H9 (cell line): Measurements from ENCODE around the gene SLC22A5. TPM values are rescaled to one million over a fixed set of nuclear protein-coding genes. Genes with fewer than 3 reads are reported as not detected.

ENCODE experiments used
- DNase-seq: peaks from one replicate; pipeline ENCODE4 v3.0.0-alpha.2; 2017
- H2AFZ ChIP-seq: one replicate; pipeline ENCODE4 v1.6.1; 2013; ENCODE audit warnings: mild to moderate bottlenecking, low read length, control low read depth, moderate library complexity
- H2AK5ac ChIP-seq: 2 replicates; pipeline ENCODE4 v1.6.1; 2013; ENCODE audit warnings: low read length, control low read depth, mixed read lengths; ENCODE audit not compliant: insufficient read length
- H2BK120ac ChIP-seq: one replicate; pipeline ENCODE4 v1.6.1; 2013; ENCODE audit warnings: low read depth, mild to moderate bottlenecking, low read length, control low read depth, inconsistent platforms; ENCODE audit not compliant: poor library complexity, severe bottlenecking
- H2BK12ac ChIP-seq: 2 replicates; pipeline ENCODE4 v1.6.1; 2013; ENCODE audit warnings: low read length, control low read depth, mixed read lengths, low read depth; ENCODE audit not compliant: insufficient read length
- H2BK15ac ChIP-seq: 2 replicates; pipeline ENCODE4 v1.6.1; 2013; ENCODE audit warnings: low read depth, low read length, control low read depth
- H2BK20ac ChIP-seq: one replicate; pipeline ENCODE4 v1.6.1; 2013; ENCODE audit warnings: low read depth, mild to moderate bottlenecking, low read length, control low read depth, inconsistent platforms; ENCODE audit not compliant: poor library complexity, severe bottlenecking
- H2BK5ac ChIP-seq: 2 replicates; pipeline ENCODE4 v1.6.1; 2013; ENCODE audit warnings: low read length, control low read depth, mixed read lengths; ENCODE audit not compliant: insufficient read length
- H3K14ac ChIP-seq: 2 replicates; pipeline ENCODE4 v1.6.1; 2013; ENCODE audit warnings: low read length, control low read depth; ENCODE audit not compliant: insufficient read depth
- H3K18ac ChIP-seq: 2 replicates; pipeline ENCODE4 v1.6.1; 2013; ENCODE audit warnings: low read depth, mild to moderate bottlenecking, mixed read lengths, low read length, control low read depth; ENCODE audit not compliant: insufficient read length
- H3K23ac ChIP-seq: 2 replicates; pipeline ENCODE4 v1.6.1; 2013; ENCODE audit warnings: low read length, control low read depth, mixed read lengths, low read depth; ENCODE audit not compliant: insufficient read length
- H3K23me2 ChIP-seq: 2 replicates; pipeline ENCODE4 v1.6.1; 2013; ENCODE audit warnings: low read depth, mild to moderate bottlenecking, mixed read lengths, low read length, control low read depth; ENCODE audit not compliant: insufficient read length, poor library complexity, severe bottlenecking
- H3K27ac ChIP-seq: 2 replicates; pipeline ENCODE4 v1.5.1; 2013; ENCODE audit warnings: low read length, control low read depth, mixed read lengths, low read depth; ENCODE audit not compliant: insufficient read length
- H3K27me3 ChIP-seq: 2 replicates; pipeline ENCODE4 v1.6.1; 2013; ENCODE audit warnings: low read length, control low read depth, inconsistent platforms; ENCODE audit not compliant: insufficient read depth
- H3K4ac ChIP-seq: 2 replicates; pipeline ENCODE4 v1.6.1; 2013; ENCODE audit warnings: low read depth, mild to moderate bottlenecking, control low read depth, inconsistent platforms, low read length, moderate library complexity
- H3K4me1 ChIP-seq: 2 replicates; pipeline ENCODE4 v1.6.1; 2013; ENCODE audit warnings: low read length, control low read depth, inconsistent platforms; ENCODE audit not compliant: insufficient read depth
- H3K4me2 ChIP-seq: 2 replicates; pipeline ENCODE4 v1.6.1; 2013; ENCODE audit warnings: low read length, control low read depth, mixed read lengths; ENCODE audit not compliant: insufficient read length, insufficient read depth
- H3K56ac ChIP-seq: 2 replicates; pipeline ENCODE4 v1.6.1; 2013; ENCODE audit warnings: low read depth, mild to moderate bottlenecking, mixed read lengths, low read length, control low read depth; ENCODE audit not compliant: insufficient read length
- H3K79me1 ChIP-seq: 2 replicates; pipeline ENCODE4 v1.6.1; 2013; ENCODE audit warnings: low read depth, mild to moderate bottlenecking, moderate library complexity, low read length, control low read depth, inconsistent platforms; ENCODE audit not compliant: insufficient read depth, poor library complexity, severe bottlenecking
- H3K79me2 ChIP-seq: 2 replicates; pipeline ENCODE4 v1.6.1; 2013; ENCODE audit warnings: low read length, control low read depth, inconsistent platforms; ENCODE audit not compliant: insufficient read depth
- H3K9ac ChIP-seq: 2 replicates; pipeline ENCODE4 v1.6.1; 2013; ENCODE audit warnings: low read length, control low read depth, mixed read lengths; ENCODE audit not compliant: insufficient read length; ENCODE audit errors: extremely low read depth
- H3K9me3 ChIP-seq: one replicate; pipeline ENCODE4 v1.6.1; 2013; ENCODE audit warnings: low read depth, low read length, inconsistent platforms; ENCODE audit not compliant: control insufficient read depth
- H3T11ph ChIP-seq: one replicate; pipeline ENCODE4 v1.6.1; 2013; ENCODE audit warnings: mild to moderate bottlenecking, low read length, control low read depth, inconsistent platforms
- H4K20me1 ChIP-seq: one replicate; pipeline ENCODE4 v1.6.1; 2013; ENCODE audit not compliant: control insufficient read depth, insufficient read length, insufficient read depth
- H4K5ac ChIP-seq: 2 replicates; pipeline ENCODE4 v1.6.1; 2013; ENCODE audit warnings: low read depth, mild to moderate bottlenecking, mixed read lengths, low read length, control low read depth; ENCODE audit not compliant: insufficient read length
- H4K8ac ChIP-seq: replicated peaks from 2 replicates; pipeline ENCODE4 v1.6.1; 2013; ENCODE audit warnings: low read length, control low read depth, mixed read lengths, low read depth; ENCODE audit not compliant: insufficient read length
- H4K91ac ChIP-seq: 2 replicates; pipeline ENCODE4 v1.6.1; 2013; ENCODE audit warnings: low read depth, mild to moderate bottlenecking, moderate library complexity, mixed read lengths, low read length, control low read depth; ENCODE audit not compliant: insufficient read length
- H3K27ac Mint-ChIP-seq, 3 experiments: 2 replicates in 2 of 3; 3 replicates in 1 of 3; pipeline ENCODE4 v1.8.0; 2020 to 2021; ENCODE audit warnings: mixed read lengths in 3 of 3, mild to moderate bottlenecking in 1 of 3, moderate library complexity in 1 of 3
- H3K27me3 Mint-ChIP-seq: 2 replicates; pipeline ENCODE4 v1.8.0; 2021; ENCODE audit warnings: low read depth, mild to moderate bottlenecking, moderate library complexity, mixed read lengths
- H3K36me3 Mint-ChIP-seq, 3 experiments: 2 replicates in 2 of 3; 3 replicates in 1 of 3; pipeline ENCODE4 v1.8.0; 2020 to 2021; ENCODE audit warnings: low read depth in 3 of 3, mixed read lengths in 3 of 3; ENCODE audit not compliant: insufficient read depth in 1 of 3
- H3K4me1 Mint-ChIP-seq, 2 experiments: 2 replicates each; pipeline ENCODE4 v1.8.0; 2020; ENCODE audit warnings: mixed read lengths in 2 of 2
- H3K4me3 Mint-ChIP-seq, 2 experiments: 2 replicates in 1 of 2; 3 replicates in 1 of 2; pipeline ENCODE4 v1.8.0; 2020 to 2021; ENCODE audit warnings: mild to moderate bottlenecking in 2 of 2, mixed read lengths in 2 of 2, moderate library complexity in 1 of 2
- H3K9me3 Mint-ChIP-seq, 2 experiments: 2 replicates in 1 of 2; 3 replicates in 1 of 2; pipeline ENCODE4 v1.8.0; 2020; ENCODE audit warnings: mild to moderate bottlenecking in 2 of 2, mixed read lengths in 2 of 2, moderate library complexity in 1 of 2
- CTCF ChIP-seq: fragments of 200-600 bp; sonication (generic); conservative IDR thresholded peaks from 3 replicates; pipeline ENCODE4 v1.8.0; 2021; ENCODE audit warnings: antibody characterized with exemption, mild to moderate bottlenecking
- WGBS: extraction: QIAGEN DNeasy Blood & Tissue Kit; methylation state at CpG from one replicate; pipeline ENCODE4 v1.1.7; 2013; ENCODE audit warnings: missing lambda C conversion rate, low lambda C conversion rate, mixed read lengths; ENCODE audit not compliant: insufficient read length; ENCODE audit errors: extremely low coverage; 5-methylcytosine and 5-hydroxymethylcytosine counted together
- total RNA-seq: library from RNA; stranded (reverse); gene quantifications from 2 replicates; pipeline ENCODE4 v1.2.1, GENCODE V29; 2021

Gene SLC22A5
- total RNA-seq, 1 experiment from 2014 or later: 3.4 TPM

GRCh38 chr5:132323202-132323601, 46.3 kb upstream of the SLC22A5 start:
- H4K91ac ChIP-seq: no peak overlapping the region
- no peaks in the 10 kb centered on the region for H3K79me1 ChIP-seq
- no peak overlapping the region for H4K5ac ChIP-seq
- H3K9ac ChIP-seq: no peak overlapping the region
- H2BK12ac ChIP-seq: no peak overlapping the region
- no peaks in the 10 kb centered on the region for H3K27me3 ChIP-seq
- H3K23me2 ChIP-seq: no peaks in the 10 kb centered on the region
- DNase-seq: no peak
- Mint-ChIP-seq H3K4me1 (peaks cover 14 to 18% of the 10 kb centered on the region in 2 experiments), H3K36me3 (no peaks in the 10 kb centered on the region), H3K27ac (peak overlapping the region in 1 of 3 experiments; percentile 84; a peak in 4 of 7 replicates), H3K27me3 (no peaks in the 10 kb centered on the region), H3K4me3 (no peak overlapping the region; a peak in 1 of 5 replicates), H3K9me3 (no peaks in the 10 kb centered on the region)
- no peak overlapping the region for H3K4ac ChIP-seq
- no peak overlapping the region for H3K23ac ChIP-seq
- no peaks in the 10 kb centered on the region for H3K4me1 ChIP-seq
- no peak overlapping the region for H3K18ac ChIP-seq
- H3K4me2 ChIP-seq: no peak overlapping the region
- no peaks in the 10 kb centered on the region for H3K9me3 ChIP-seq
- H2BK120ac ChIP-seq: no peak overlapping the region
- no peak overlapping the region for H2AK5ac ChIP-seq
- no peak overlapping the region for H2BK5ac ChIP-seq
- no peak overlapping the region for H4K8ac ChIP-seq
- no peaks in the 10 kb centered on the region for H3K79me2 ChIP-seq
- H3K56ac ChIP-seq: no peak overlapping the region
- no peak overlapping the region for H2AFZ ChIP-seq
- H2BK20ac ChIP-seq: no peak overlapping the region
- H3K14ac ChIP-seq: no peak overlapping the region
- TF ChIP-seq CTCF: no peak
- H2BK15ac ChIP-seq: no peak overlapping the region
- WGBS: no CpG with 5 or more reads among the region's 5 CpGs
- no peak overlapping the region for H3T11ph ChIP-seq
- no peaks in the 10 kb centered on the region for H4K20me1 ChIP-seq
- H3K27ac ChIP-seq: no peak overlapping the region
